ENCODE measurements around the gene KLHL40. TPM values are rescaled to one million over a fixed set of nuclear protein-coding genes. Genes with fewer than 3 reads are reported as not detected.

KLHL40 gene
- 55.6 and 67.1 TPM in 2 replicates for total RNA-seq
- 9.5 TPM for polyA plus RNA-seq (2012)

DNA sequence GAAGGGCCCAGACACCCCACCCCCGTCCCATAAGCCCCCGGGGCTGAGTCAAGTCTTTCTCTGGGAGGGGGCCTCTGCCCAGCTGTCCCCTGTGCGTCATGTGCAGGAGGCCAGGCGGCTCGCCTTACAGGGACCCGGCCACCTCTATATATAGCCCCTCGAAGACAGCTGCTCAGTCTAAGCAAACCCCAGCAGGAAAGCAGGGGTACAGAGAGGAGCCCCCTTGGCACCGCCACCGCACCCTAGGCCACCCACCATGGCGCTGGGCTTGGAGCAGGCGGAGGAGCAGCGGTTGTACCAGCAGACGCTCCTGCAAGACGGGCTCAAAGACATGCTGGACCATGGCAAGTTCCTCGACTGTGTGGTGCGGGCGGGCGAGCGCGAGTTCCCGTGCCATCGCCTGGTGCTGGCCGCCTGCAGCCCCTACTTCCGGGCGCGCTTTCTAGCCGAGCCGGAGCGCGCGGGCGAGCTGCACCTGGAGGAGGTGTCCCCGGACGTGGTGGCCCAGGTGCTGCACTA, at the start of gene KLHL40:
Gene KLHL40, plus strand, starts transcription at position 175 of the 519 bp plus-strand sequence. Its CDS starts 82 bp downstream, at position 257.
- DNase-seq (ENCODE audit: low read depth) = peak; percentile 91

GRCh38 chr3:42637001-42637400, 48.3 kb upstream of the KLHL40 start:
- DNase-seq (ENCODE audit: low read depth) = no peak

- DNase-seq (ENCODE audit: low read depth) = no peak
These were observed 46.9 kb upstream of the KLHL40 start for GRCh38 chr3:42638339-42638842.

- no peak for DNase-seq (ENCODE audit: low read depth)
These were observed 46.1 kb upstream of the KLHL40 start for GRCh38 chr3:42639192-42639591.

GRCh38 chr3:42640129-42640528, 45.2 kb upstream of the KLHL40 start:
- DNase-seq (ENCODE audit: low read depth) = no peak

DNA sequence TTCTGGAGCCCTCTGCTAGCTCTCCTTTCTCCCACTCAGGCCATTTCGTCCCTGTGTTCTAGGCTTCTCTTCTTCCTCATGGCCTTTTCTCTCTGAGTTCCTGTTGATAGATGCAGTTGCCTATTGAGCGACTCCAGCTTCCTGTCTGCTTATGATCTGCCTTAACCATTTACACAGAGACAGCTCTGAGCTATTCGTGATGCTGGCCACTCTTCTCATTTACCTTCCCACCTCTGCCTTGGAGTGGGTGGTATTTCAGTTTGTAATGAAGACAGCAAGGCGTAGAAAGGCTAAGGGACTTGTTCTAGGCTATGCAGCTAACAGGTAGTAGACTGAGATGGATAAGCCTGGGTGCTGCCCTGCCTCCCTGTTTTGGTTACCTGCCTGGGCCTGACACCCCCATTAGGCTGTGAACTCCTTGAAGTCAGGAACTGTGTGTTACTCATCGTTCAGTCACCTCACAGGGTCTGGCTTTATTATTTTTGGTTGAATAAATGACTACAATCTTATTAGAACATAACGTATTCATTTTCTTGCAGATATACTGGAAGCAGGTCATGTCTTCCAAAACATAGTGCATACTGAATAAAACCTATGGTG, 44.5 kb upstream of the KLHL40 start:
- no peak for DNase-seq (ENCODE audit: low read depth)

DNA sequence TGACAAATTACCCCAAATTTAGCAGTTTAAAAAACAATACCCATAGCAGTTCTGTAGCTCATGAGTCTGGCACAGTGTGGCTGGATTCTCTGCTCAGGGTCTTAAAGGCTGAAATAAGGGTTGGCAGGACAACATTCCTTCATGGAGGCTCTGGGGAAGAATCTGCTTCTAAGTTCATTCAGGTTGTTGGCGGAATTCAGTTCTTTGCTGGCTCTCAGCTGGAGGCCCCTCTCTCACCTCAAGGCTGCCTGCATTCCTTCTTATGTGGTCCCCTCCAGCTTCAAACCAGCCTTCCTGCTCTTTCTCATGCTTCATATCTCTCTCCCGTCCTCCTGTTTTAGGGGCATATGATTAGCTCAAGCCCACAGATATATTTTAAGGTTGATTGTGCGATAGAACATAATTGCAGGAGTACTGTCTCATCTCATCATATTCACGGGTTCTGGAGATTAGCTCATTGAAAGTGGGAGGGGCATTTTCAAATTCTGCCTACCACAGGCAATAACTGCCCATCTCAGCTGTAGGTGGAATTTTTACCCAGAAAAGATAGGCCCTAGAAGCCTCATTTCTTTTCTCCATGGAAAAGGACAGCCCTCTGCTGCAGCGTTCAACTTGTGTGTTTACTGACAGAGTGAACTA, 37.4 kb upstream of the KLHL40 start:
- DNase-seq (ENCODE audit: low read depth) = no peak

DNA sequence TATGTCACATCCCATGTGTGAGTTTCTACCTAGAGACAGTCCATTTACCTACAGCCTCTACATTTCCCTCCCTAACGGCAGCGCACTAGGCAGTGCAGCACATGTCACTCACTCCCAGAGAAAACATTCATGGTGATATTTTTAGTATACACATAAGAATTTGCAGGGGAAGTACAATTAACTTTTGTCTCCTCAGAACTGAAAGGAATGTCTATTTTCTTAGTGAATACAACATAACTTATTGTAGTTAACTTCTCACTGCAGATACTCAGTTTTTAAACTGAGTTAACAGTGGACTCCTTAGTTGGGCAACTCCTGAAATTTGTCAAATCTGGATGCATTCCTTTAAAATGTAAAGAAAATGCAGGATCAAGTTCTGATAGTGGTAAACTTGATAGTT, 36.3 kb upstream of the KLHL40 start:
- DNase-seq (ENCODE audit: low read depth) = no peak

GRCh38 chr3:42649783-42650182, 35.6 kb upstream of the KLHL40 start:
- no peak for DNase-seq (ENCODE audit: low read depth)

GRCh38 chr3:42651248-42652091, 33.9 kb upstream of the KLHL40 start:
- DNase-seq (ENCODE audit: low read depth) = peak; percentile 55

GRCh38 chr3:42652251-42652610, 33.1 kb upstream of the KLHL40 start:
- no peak for DNase-seq (ENCODE audit: low read depth)

DNA sequence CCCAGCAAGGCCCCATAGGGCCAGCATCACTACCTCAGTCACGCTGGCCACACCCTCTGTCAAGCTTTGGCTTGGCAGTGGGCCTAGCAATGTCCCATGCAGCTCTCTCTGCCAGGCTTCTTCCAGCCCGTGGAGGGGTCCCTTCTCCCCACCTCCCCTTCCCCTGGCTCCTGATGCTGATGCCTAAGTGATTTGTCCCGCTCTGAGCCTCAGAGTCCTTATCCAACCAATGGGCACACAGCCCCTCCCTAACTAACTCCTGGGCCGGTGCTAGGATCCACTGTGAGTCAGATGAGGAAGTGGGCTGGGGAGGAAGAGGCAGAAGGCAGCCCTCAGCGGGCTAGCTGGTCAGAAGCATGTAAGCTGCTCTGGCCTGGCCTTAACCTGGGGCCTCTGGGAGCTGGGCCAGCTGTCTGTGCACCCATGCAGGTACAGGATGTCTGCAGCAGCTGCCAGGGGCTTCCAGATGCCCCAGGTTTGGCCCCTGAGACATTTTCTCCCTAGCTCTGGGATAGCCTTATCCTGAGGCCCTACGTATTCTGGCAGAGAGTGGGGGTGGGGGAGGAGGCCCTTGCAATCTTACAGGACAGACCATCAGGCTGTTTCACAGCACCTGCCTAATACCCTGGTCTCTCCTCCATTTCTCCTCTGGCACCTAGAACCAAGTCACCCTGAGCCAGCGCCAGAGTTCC, 32.6 kb upstream of the KLHL40 start:
- DNase-seq (ENCODE audit: low read depth) = peak; percentile 56

- DNase-seq (ENCODE audit: low read depth) = no peak
These were observed 32.1 kb upstream of the KLHL40 start for GRCh38 chr3:42653303-42653559.

GRCh38 chr3:42653560-42654330, 31.6 kb upstream of the KLHL40 start, which contains the start of gene ZBTB47:
ZBTB47 (plus strand) TSS chr3:42653697; CDS start chr3:42658356, 4,659 bp downstream.
- DNase-seq (ENCODE audit: low read depth) = peak; percentile 45

GRCh38 chr3:42654331-42655201, 30.8 kb upstream of the KLHL40 start:
- DNase-seq (ENCODE audit: low read depth) = peak; percentile 78

DNA sequence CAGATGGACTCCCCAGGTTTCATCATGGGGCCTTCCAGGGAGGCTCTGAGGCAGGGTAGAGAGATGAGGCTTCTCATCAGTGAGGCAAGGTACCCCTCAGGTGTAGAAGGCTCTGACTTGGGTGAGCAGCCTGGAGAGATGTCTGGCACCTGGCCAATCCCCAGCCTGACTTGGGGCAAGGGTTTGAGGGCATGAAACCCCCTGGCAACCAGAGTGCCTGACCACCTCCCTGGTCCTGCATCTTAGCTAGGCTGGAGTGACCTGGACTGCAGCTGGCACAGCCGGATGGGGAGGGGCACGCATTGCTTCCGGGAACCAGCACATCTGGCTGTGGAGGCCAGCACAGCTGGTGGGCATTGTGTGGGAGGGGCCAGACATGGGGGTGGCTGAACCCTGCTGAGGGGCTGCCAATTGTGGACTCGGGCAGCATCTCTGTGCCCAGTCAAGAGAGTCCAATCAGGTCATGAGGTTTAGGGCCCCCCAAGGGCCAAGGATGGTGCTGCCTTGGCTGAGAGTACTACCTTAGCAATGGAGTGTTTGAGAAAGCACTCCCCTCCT, 29.9 kb upstream of the KLHL40 start:
- DNase-seq (ENCODE audit: low read depth) = no peak

- DNase-seq (ENCODE audit: low read depth) = peak; percentile 34
These were observed 29.2 kb upstream of the KLHL40 start for GRCh38 chr3:42655980-42656679.

Measured in myocyte (in vitro differentiated cells).